A204.1 (cell line): ENCODE results near the gene ARHGAP6.

ENCODE experiments used
- FAIRE-seq: peaks from 2 replicates; lab custom pipeline; 2012; peaks lifted over from hg19 to GRCh38; lab: Jason Lieb, UNC

Gene ARHGAP6

DNA sequence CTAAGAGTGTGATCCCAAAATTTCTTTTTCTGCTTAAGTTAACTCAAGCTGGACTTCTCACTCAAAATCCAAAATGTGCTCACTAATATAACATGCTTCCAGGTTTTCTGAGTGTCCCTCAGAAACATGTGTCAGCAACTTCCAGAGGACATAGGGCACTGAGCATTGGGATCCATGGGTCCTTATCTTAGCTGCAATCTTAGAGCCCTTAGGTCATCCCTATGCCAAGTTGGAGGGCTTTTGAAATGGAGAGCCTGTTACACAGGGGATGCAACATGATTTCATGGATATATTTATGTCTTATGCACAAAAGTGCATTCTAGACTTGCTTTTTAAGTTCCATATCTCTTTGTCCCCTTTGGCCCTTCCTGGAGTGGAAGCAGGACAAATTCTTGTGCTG, 566.3 kb downstream of the ARHGAP6 start:
- FAIRE-seq = no peak

DNA sequence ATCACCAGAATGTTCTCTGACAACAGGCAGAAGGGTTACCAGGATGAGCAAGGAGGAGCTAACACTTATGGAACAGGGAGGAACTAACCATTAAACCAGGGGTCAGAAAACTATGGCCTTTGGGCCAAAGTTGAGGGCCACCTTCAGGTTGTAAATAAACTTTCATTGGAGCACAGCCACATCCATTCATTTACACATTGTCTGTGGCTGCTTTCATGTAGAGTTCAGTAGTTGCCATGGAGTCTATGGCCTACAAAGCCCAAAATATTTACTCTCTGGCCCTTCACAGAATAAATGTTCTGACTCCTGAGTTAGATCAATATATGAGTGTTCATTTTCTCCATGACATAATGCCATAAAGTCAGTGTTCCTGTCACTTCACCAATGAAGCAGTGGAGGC, 567.8 kb downstream of the ARHGAP6 start:
- no peak for FAIRE-seq

DNA sequence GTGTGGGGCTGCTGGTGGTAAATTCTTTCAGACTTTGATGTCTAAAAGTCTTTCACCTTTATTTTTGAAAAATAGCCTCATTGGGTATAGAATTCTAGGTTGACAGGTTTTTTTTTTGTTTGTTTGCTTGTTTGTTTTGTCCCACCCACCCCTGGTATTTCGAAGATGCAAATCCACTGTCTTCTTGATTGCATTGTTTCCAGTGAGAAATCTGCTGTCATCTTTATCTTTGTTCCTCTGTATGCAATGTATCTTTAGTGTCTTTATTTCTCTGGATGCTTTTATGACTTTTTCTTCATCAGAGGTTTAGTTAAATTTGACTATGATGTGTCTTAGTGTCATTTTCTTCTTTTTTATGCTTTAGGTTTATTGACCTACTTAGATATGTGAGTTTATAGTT, 575.9 kb downstream of the ARHGAP6 start:
- FAIRE-seq = no peak
